Suppressor macrophage treated with lipopolysaccharide for 4 hours (primary cell): ENCODE measurements around the gene LRP8.

Source experiments
- DNase-seq: peaks from one replicate; pipeline ENCODE4 v3.0.0-alpha.2; 2020

Gene LRP8

DNA sequence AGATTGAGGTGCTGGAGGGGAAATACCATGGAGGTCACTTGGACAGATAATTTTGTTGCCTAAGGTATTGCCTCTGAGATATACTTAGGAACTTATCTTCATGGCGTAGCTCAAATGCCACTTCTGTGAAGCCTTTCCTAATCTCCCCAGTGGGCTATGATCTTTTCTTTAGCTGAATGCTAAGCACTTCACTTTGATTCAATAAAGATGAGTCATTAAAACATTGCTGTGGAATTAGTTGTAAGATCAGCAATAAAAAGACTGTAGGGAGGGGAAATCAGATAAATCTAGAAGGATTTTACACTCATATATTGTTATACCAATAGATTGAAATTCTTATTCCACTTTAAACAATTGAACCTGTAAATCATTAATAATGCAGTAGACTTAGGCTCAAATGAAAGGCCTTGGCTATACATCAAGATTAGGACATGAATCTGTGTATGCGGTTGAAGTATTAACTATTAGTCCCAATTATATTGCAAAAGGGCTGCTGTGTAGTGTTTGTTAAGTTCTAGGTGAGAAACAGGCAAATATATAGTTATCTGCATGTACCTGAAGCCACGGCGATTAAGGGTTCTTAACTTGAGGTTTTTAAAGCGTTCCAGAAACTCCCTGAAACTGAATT, 70.3 kb downstream of the LRP8 start:
- DNase-seq = no peak

GRCh38 chr1:53256511-53257453, 71.1 kb downstream of the LRP8 start:
- no peak for DNase-seq

DNA sequence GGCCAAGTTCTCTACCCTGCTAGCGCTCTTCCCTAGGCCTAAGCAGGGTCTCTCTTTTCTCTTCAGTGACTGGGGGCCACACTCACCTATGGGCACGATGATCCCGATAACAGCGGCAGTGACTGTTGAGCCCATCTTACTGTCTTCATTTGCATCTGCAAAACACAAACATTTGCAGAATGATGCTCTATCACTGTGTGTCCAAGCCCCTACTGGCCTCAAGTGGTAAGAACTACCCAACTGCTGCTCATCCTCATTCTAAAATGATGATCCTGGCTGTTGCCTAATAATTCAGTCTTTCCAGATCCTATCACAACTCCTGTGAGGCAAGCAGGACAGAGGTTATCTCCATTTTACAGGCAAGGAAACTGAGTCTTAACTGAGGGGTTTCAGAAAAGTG, 72.8 kb downstream of the LRP8 start:
- DNase-seq = no peak

- DNase-seq = no peak
These were observed 73.7 kb downstream of the LRP8 start for GRCh38 chr1:53254011-53254640.

- no peak for DNase-seq
These were observed 77.5 kb downstream of the LRP8 start for GRCh38 chr1:53250325-53250724.

DNA sequence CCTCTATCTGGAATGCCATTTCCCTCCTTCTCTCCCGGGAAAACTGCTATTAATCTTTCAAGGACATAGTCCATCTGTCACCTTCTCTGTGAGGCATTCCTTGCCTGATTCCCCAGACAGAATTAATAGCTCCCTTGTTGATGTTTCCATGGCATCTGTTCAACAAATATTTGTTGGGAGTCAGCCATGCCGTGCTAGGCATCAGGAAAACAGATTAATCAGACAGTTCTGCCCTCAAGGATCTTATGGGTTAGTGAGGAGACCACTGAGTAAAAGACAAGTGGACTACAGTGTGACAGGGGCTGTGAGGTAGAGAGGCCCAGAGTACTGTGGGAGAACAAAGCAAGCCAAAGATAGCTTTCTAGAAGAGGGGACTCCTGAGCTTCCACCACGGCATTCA, 78.2 kb downstream of the LRP8 start:
- no peak for DNase-seq

GRCh38 chr1:53246261-53247134, 81.4 kb downstream of the LRP8 start:
- DNase-seq = no peak

GRCh38 chr1:53244141-53244540, 83.7 kb downstream of the LRP8 start:
- DNase-seq = no peak

DNA sequence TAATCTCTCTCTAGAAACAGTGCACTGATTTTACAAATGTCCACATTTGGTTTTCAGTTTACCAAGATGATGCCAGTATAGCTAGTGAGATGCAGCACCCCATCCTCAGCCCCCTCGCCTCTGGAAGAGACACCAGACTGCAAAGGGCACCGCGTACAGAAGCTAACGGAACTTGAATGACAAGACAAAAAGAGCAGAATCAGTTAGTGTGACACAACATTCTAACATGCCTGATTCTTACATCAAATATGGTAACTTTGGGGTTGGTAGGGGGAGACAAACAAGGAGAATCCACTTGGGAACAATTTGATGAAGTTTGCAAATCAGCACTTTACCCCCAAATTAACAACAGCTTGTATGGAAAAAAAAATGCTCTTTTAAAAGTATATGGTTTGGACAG, 85.5 kb downstream of the LRP8 start:
- no peak for DNase-seq

DNA sequence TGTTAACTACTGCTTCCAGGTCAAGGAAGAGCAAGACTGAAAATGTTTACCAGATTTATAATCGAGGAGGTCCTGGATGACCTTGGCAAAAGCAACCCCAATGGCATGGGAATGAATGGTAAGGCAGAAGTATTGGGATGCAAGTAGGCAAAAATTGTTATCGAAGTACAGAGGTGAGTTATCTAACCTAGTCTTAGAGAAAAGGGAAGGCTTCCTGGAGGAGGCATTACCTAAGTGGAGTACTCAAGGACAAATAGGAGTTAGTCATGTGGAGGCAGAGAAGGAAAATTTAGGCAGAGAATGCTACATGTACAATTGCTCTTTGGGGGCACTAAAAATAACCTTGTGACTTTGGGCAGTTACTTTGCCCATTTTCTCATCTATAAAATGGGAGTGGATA, 86.0 kb downstream of the LRP8 start:
- no peak for DNase-seq

DNA sequence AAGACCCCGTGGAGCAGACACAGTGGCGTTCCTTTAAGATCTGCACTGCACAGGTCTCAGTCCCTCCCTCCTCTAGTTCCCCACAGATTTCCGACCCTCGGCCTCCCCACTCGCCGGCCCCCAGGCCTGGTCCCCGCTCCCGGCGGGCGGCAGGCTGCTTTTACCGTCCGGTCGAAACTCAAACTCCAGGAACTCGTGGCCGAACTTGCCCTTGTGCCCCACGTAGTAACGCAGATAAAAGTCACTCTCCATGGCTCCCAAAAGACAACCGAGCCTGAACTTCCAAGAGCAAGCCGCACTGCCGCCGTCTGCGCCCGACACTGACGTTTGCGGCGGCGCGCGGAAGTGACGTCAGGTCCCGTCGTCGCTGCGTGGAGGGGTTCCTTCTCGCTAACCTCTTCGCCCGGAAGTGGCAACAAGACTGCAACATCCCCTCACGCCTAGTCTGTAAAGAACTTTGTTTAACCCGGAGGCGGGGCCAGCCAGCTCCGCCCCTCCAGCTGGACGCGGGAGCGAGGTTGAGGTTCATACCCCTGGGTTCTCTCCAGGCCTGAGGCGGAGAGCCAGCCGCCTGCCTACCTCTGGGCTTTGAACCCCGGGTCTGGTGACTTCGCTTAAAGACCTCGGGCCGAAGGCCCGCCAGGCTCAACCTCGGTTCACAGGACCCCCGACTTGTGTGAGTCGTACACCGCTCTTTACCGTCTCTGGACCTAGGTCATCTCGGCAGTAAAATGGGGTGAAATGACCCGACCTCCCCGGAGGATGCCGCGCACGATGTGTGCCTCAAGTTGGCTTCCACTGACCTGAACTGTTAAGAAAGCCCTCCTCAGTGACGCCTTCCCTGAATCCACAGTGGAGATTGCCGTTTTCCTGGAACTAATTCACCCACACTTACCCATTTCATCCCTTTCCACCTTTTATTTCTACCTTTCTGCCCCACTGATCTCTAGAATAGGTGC, 89.4 kb downstream of the LRP8 start, which contains the start of gene MAGOH:
Gene MAGOH, minus strand, starts transcription at position 322 of the 959 bp plus-strand sequence. Its CDS starts 70 bp downstream, at position 252.
- peak; percentile 96 for DNase-seq

GRCh38 chr1:53237638-53238037, 90.2 kb downstream of the LRP8 start:
- no peak for DNase-seq

DNA sequence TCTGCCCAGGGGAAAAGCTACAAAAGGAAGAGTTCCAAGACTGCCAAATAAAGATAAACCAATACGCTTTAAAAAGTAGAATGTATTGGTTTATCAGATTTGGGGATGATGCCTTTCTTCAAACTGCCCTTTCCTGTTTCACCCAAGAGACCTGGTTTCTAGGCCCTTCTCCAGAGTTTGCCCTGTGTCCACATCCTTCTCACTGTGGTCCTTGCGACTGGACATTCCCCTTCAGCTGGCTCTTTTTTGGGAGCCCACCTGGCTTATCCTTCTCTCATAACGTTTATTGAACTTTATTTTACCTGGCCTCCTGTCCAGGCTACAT, 106.9 kb downstream of the LRP8 start:
- DNase-seq = no peak

DNA sequence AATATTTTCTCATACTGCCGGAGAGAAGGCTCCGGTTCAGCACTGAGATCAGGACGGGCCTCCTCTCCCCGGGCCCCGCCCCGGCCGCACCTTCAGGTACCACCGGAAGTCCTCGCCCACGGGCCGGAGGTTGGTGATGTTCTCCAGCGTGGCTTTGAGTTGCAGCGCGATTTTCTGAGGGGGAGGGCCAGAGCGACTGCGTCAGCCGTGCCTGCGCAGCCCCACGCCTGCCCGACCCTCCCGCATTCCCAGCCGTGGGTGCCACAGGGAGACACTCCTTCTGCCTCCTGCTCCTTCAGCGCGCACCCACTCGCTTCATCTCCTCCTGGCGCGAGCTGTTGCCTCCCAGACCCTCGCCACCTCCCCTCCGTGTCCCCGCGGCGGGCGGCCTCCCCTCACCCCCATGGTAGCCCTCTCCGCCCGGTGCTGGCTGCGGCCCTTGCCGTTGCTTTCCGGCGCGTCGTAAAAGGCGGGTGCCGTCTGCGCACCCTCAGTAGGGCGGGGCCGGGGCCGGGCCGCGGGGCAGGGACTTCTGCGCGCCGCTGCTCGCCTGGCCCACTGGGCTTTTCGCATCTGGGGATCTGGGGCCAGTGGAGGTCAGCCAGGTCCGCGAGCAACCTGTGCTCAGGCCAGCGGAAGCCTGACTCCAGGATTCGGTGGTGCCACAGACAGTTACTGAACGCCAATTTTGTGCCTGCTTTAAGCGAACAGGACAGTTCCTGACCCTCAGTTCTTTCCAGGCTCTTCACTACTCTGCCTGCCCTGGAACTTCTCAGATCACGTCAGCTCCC, 107.5 kb downstream of the LRP8 start, which contains the start of gene CZIB:
Gene CZIB, minus strand, starts transcription at position 464 of the 791 bp plus-strand sequence. Its CDS starts 59 bp downstream, at position 405.
- DNase-seq = peak; percentile 92

- no peak for DNase-seq
These were observed 108.2 kb downstream of the LRP8 start for GRCh38 chr1:53219711-53220110.

- DNase-seq = no peak
These were observed 109.7 kb downstream of the LRP8 start for GRCh38 chr1:53218201-53218600.

GRCh38 chr1:53214376-53214940, 113.4 kb downstream of the LRP8 start:
- DNase-seq = no peak

- no peak for DNase-seq
These were observed 116.9 kb downstream of the LRP8 start for GRCh38 chr1:53210954-53211353.

DNA sequence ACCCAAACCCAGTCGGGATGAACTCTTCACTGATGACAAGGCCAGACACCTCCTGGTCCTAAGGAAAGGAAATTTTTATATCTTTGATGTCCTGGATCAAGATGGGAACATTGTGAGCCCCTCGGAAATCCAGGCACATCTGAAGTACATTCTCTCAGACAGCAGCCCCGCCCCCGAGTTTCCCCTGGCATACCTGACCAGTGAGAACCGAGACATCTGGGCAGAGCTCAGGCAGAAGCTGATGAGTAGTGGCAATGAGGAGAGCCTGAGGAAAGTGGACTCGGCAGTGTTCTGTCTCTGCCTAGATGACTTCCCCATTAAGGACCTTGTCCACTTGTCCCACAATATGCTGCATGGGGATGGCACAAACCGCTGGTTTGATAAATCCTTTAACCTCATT, 117.5 kb downstream of the LRP8 start:
- DNase-seq = no peak

GRCh38 chr1:53207726-53208125, 120.1 kb downstream of the LRP8 start:
- DNase-seq = no peak
